Upper lobe of left lung (tissue), 4 donors: ENCODE results near the gene ASB1.

Experiments
- CTCF ChIP-seq, 6 experiments: fragments of 450-650 bp in 4 of 6; fragments of 200-600 bp in 2 of 6; sonication (generic) in 2 of 6; IDR thresholded peaks; one replicate each; pipeline ENCODE4 v1.5.1; 2016 to 2019; ENCODE audit warnings: antibody characterized with exemption in 6 of 6
- EP300 ChIP-seq, 4 donors: sonication (generic); formaldehyde crosslinking; IDR thresholded peaks; one replicate each; pipeline ENCODE4 v1.5.1; 2017; ENCODE audit warnings: antibody characterized with exemption in 4 of 4, control low read depth in 2 of 4
- POLR2AphosphoS5 ChIP-seq, 2 donors: sonication (generic); formaldehyde crosslinking; IDR thresholded peaks; one replicate each; pipeline ENCODE4 v1.5.1; 2017; ENCODE audit warnings: antibody characterized with exemption in 2 of 2

- TF ChIP-seq CTCF (IDR thresholded peaks at IDR 0.05) (no peak), POLR2AphosphoS5 (IDR thresholded peaks at IDR 0.05) (no peak), EP300 (IDR thresholded peaks at IDR 0.05) (no peak)
Measured at GRCh38 chr2:238498691-238499295, 72.1 kb downstream of the ASB1 start.
